GM18517 (cell line): Measurements from ENCODE around the gene KIRREL3.

ENCODE experiments used
- ATAC-seq: cut with Tn5 transposase; IDR thresholded peaks from one replicate; pipeline ENCODE4 v1.9.1; 2021; ENCODE audit warnings: mild to moderate bottlenecking, moderate library complexity; ENCODE audit not compliant: unreplicated experiment

The KIRREL3 gene

DNA sequence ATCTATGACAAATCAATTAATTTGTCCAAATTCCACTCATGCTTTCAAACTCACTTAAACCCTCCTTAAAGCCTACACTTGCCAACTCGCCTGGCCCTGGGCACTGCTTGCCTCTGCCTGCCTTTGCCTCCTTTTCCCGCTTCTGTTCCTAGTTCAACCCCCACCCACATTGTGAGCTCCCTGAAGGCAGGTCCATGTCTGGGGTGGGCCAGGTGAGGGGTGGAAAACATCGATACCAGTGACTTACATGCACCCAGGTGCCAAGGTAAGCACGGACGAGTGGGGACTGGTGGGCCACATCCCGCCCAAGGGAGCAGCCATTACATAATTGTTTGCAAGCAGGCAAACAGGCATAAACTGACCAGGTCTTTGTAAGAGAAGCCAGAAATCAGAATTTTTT is 498.9 kb downstream of the KIRREL3 start:
- ATAC-seq: no peak

DNA sequence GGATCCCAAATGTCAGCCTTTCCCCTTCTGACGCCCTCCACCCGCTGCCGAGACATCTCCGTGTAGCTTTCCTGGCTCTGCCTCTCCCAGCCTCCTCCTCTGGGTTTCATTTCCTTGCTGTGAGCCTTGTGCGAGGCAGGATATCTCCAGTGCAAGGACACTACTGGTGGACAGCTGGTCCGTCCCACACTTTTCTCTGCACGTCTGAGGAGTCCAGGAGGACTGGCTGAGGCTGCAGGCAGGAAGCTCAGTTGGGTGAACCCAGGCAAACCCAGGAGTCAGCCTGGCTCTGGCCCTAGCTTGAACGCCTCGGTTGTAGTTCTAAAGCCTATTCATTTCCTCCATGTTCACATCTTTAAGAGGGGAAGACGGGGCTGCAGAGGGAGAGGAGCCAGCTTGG is 499.6 kb downstream of the KIRREL3 start:
- no peak for ATAC-seq

DNA sequence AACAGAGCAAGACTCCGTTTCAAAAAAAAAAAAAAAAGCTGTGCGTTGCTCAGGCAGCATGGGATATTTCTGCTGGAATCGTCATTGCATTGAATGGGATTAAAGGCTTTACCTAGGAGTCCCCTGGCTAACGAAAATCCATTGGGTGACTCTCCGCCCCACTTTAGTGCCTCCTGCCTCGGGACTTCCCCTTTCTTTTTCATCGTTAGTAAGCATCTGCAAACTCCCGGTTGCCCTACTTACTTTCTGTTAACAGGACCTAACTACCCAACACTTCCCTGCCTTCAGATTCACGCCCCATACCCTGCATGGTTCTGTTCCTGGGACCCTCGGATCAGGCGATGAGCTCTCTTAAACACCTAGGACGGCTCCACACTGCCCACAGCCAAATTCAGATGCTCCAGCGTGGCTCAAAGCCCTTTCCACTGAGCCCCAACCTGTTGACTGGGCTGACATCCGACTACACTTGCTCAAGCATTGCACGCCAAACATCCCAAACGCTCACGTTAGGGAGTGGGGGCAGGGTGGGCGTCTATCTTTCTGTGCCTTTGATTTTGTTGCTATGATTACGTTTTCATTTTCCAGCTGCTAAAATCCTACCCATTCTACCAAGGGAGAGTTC is 501.3 kb downstream of the KIRREL3 start:
- ATAC-seq: no peak

- no peak for ATAC-seq
These were observed 502.3 kb downstream of the KIRREL3 start for GRCh38 chr11:126498281-126498680.

GRCh38 chr11:126497581-126498122 is 502.9 kb downstream of the KIRREL3 start:
- no peak for ATAC-seq

DNA sequence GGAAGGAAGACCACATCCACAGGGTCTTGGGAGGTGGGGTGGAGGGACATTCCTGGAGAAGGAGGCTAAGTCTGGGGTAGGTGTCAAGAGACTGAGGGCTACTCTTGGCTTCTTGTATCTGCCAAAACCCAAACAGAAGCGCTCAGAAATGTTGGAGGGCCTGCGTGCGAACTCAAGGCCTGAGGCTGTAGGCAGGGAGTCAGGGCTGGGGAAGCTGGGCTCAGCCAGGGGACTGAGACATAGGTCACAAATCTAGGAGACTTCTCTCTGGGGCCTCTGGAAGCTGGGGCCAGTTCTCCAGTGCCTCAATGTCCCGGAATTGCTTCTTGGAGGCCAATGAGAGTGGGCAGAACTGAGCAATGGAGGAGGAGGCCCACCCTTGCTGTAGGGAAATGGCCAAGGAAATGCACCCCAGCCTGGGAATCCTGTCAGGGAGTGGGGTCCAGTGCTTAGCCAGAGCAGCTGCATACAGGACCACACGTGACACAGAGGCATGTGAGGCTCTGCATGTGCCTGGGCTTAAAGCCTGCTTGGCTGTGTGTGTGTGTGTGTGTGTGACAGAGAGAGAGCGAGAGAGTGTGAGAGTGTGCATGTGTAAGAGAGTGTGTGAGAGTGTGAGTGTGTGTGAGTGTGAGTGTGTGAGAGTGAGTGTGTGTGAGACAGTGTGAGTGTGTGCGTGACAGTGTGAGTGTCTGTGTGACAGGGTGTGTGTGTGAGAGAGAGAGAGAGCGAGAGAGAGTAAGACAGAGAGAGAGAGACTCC is 503.8 kb downstream of the KIRREL3 start:
- ATAC-seq: no peak

DNA sequence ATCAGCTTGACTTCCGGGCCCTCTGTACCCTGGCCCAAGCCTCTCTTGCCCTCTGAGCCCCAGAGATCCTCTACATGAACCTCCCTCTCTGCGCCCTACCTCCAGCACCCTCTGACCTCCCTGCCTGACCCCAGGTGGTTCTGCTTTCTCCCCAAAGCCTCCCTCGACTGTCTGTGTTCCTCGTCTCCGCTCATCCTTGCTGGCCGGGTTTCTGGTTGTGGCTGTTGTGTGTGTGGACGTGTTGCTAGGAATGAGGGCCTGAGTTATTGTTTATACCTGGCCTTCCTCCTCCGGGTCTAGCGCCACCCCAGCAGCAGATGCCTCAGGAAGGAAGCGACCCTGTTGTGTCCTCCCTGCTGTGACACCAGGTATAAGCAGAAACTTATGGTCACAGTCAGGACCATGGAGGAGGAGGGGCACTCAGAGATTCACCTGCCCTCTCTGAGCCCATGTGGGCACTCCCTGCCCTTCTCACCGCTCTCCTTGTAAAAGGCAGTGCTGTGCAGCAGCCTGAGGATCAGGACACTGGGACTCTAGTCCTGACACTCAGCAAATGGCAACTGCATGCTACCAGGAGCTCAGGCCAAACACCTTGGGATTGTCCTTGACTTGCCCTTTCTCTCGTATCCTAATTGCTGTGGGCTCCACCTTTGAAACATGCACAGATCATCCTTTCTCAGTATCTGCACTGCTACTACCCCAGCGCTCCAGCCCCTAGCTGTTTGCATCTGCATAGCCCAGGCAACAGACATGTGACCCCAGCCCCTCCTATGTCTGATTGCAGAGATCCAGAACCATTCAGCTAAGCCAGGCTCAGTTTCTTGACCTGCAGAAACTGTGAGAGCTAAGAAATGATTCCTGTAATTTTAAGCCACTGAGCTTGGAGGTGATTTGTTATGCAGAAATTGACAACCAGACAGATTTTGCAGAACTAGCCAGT is 505.0 kb downstream of the KIRREL3 start:
- ATAC-seq: no peak

DNA sequence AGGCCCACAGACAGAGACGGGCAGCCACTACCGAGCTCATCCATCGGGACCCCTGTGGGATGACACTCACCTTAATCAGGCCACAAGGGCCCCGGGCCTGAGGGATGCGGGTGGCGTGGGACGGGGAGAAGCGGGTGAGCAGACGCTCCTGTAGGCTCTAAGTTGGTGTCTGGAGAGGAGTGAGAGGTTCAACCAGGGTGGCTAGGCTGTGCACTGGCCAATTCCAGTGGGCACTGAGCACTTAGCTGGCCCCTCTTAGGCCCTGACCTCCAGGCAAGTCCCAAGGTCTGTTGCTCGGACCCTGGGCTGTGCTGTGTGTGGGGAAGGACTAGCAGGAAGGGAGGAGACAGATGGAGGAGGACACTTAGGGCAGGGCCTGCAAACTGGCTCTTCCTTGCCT is 505.7 kb downstream of the KIRREL3 start:
- no peak for ATAC-seq

DNA sequence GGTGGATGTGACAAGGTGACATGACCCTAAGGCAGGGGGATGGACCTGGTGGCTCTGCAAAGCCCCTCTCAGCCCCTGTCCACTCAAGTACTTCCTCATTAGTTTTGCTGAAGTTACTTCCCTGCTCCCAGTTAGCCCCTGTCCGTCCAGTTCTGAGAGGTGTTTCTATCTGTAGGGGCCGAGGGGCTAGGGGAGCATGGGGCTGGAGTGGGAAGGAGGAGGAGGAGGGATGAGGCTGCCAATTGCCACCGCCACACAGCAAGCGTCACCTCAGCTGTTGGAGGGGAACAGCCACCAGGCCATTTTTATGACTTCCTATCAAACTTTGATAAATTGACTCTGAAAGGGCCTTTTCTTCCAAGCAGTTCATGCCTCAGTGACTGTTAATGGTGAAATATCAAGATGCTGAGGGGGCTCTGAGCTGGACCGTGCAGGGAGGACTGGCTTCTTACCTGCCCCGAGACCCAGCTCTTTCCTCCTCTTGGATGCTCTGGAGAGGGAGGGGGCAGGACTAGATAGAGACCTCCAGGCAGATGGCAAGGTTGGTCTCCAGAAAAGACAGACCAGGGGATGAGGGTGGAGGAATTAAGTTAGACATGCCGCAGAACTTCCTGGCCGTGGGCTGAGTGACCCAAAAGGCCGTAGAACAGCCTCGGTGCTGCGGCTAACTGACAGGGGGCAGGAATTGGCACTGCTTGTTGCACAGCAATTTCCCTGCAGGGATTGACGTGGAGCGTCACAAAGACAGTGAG is 508.1 kb downstream of the KIRREL3 start:
- ATAC-seq: no peak

GRCh38 chr11:126491092-126491491 is 509.5 kb downstream of the KIRREL3 start:
- no peak for ATAC-seq

DNA sequence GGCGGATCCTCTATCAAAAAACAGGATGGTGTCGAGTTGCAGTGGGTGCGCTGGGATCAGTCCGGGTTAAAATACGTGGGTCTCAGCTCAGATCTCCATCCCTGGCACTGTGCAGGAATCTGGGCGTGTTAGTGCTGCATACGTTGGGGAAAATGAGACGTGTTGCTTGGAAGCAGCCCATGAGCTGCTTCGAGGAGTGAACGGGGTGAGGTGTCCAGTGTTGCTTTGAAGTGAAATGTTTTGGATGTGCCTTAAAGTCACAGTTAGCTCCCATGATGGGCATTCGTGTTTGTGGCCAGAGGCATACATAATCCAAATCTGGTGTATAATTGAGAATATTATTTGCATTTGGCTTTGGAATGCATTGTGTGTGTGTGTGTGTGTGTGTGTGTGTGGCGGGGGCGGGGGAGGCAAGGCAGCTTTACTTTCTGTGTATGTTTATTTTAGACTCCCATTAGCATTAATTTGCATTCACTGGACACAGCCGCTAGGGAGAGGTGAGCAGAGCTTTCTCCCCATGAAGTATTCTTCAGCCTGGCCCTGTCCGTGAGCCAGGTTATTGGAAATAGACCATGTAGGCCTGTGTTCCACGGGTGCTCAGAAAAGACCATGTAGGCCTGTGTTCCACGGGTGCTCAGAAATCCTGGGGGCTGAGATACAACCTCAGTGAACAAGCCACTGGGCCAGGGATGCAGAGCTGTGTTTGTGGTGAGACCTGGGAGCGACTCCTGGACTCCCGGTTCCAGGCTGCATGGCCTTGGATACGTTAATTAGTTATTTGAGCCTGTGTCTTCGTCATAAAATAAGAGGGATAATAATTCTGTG is 510.5 kb downstream of the KIRREL3 start:
- ATAC-seq: no peak

DNA sequence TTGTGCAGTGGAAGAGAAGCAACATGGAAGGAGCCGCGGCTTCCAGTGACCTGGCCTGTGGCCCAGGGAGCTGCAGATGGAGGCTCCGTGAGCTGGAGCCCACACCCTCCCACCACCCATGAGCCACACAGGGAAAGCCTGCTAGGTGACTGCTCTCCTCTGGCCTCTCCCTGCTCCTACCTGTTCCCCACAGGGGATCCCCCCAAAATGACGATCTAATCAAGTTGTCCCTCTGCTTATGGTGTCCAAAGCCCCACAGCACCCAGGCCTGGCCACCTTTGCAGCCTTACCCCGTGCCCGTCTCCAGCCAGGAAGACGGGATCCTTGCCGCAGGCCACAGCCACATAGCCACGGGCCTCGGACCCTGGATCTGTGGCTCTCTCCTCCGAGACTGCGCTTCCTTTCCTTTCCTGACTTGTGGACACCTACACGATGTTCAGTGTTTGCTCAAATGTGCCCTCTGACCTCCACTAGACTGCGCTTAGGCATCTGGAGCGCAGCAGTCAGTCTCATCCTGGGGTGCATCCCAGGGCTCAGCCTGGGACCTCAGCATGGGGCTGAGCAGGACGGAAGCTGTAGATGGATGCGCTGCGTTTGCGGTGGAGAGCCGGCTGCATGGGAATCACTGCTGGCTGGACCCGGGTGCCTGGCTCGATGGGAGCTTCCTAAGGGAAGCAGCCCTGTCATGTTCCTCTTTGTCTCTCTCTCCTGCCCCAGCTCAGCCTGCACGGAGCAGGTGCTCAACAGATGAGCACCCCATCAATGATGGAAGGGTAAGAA is 511.8 kb downstream of the KIRREL3 start:
- no peak for ATAC-seq

GRCh38 chr11:126487711-126488110 is 512.9 kb downstream of the KIRREL3 start:
- no peak for ATAC-seq

GRCh38 chr11:126485986-126486635 is 514.5 kb downstream of the KIRREL3 start:
- ATAC-seq: no peak

GRCh38 chr11:126485021-126485792 is 515.4 kb downstream of the KIRREL3 start:
- ATAC-seq: no peak

- ATAC-seq: no peak
These were observed 516.3 kb downstream of the KIRREL3 start for GRCh38 chr11:126484266-126484665.

- ATAC-seq: no peak
These were observed 516.9 kb downstream of the KIRREL3 start for GRCh38 chr11:126483621-126484195.
